ENCODE measurements around the gene PRDX4. TPM values are rescaled to one million over a fixed set of nuclear protein-coding genes. Genes with fewer than 3 reads are reported as not detected.

The PRDX4 gene
- total and polyA plus RNA-seq, 2 of the 8 experiments (the other 6 are each of a cell fraction or from before 2014, with no cell fraction given), result 130 TPM

- H3K56ac ChIP-seq (replicated peaks; ENCODE audit: insufficient read length, low read depth, low read length), result no peak overlapping the region
- no peak overlapping the region for H3K23ac ChIP-seq (ENCODE audit: insufficient read length)
- no peaks in the 10 kb centered on the region for H3K4me1 ChIP-seq (replicated peaks in 1 of 4; ENCODE audit: control insufficient read depth in 3 of 4, insufficient read depth in 4 of 4, low read length in 3 of 4)
- ChIA-PET CTCF (ENCODE audit: partially characterized antibody) (no interaction called here), POLR2A (ENCODE audit: partially characterized antibody) (no interaction called here)
- no peak overlapping the region for H2AK5ac ChIP-seq (ENCODE audit: low read depth, low read length)
- TF ChIP-seq SIRT6 (IDR thresholded peaks at IDR 0.05; ENCODE audit: low read length) (no peak), MAFK (IDR thresholded peaks at IDR 0.05; ENCODE audit: low read depth, low read length) (no peak), ZNF274 (IDR thresholded peaks at IDR 0.05; ENCODE audit: borderline replicate concordance, extremely low read depth, low read length) (no peak), GTF2F1 (IDR thresholded peaks at IDR 0.05; ENCODE audit: borderline replicate concordance, low read depth, low read length) (no peak), KDM1A (IDR thresholded peaks at IDR 0.05; ENCODE audit: borderline replicate concordance, low read length) (no peak), SUZ12 (IDR thresholded peaks at IDR 0.05; ENCODE audit: low read length) (no peak), KDM5A (IDR thresholded peaks at IDR 0.05; ENCODE audit: low read length) (no peak), NANOG (IDR thresholded peaks at IDR 0.05; ENCODE audit: insufficient read depth, low read depth, low read length, poor library complexity, severe bottlenecking) (no peak), CBX8 (IDR thresholded peaks at IDR 0.05; ENCODE audit: borderline replicate concordance, low read depth, low read length) (no peak)
- H3K36me3 ChIP-seq (ENCODE audit: control insufficient read depth in 2 of 4, insufficient read depth in 4 of 4, low read length in 3 of 4), result no peaks in the 10 kb centered on the region
- H3K27ac ChIP-seq (ENCODE audit: low read depth, low read length), result no peak overlapping the region
- no peak overlapping the region for H2BK120ac ChIP-seq (replicated peaks; ENCODE audit: low read depth, low read length)
- no peaks in the 10 kb centered on the region for H3K9me3 ChIP-seq (ENCODE audit: insufficient read depth in 2 of 2, low read depth in 1 of 2, low read length in 1 of 2)
- no peak overlapping the region for H2BK20ac ChIP-seq (ENCODE audit: low read length)
- DNase-seq (ENCODE audit: low read depth in 1 of 2, low spot score in 2 of 2) (no peak), FAIRE-seq (no peak)
- WGBS, 2 experiments (ENCODE audit: extremely low coverage in 1 of 2, insufficient coverage in 1 of 2, insufficient read length in 1 of 2, insufficient replicate concordance in 2 of 2, low coverage in 1 of 2, low lambda C conversion rate in 2 of 2, missing lambda C conversion rate in 1 of 2), result 93% methylated on average over 3 of the region's 9 CpGs; no CpG with 5 or more reads in 1 of the 2 experiments
- H3K79me1 ChIP-seq (ENCODE audit: low read depth, low read length), result no peaks in the 10 kb centered on the region
- H3K27me3 ChIP-seq (replicated peaks in 1 of 4; ENCODE audit: control insufficient read depth in 3 of 4, extremely low read depth in 1 of 4, insufficient read depth in 3 of 4, low read length in 3 of 4), result no peaks in the 10 kb centered on the region
- no peak overlapping the region for H3K4me2 ChIP-seq (ENCODE audit: insufficient read depth in 1 of 2, low read depth in 2 of 2, low read length in 2 of 2)
- no peak overlapping the region for H4K8ac ChIP-seq (ENCODE audit: extremely low read depth, insufficient read depth, low read length)
- no peak overlapping the region for H3K4ac ChIP-seq (replicated peaks; ENCODE audit: insufficient read length, low read depth, low read length)
- H3K79me2 ChIP-seq (ENCODE audit: control insufficient read depth in 1 of 2, insufficient read depth in 2 of 2, low read length in 2 of 2), result no peaks in the 10 kb centered on the region
- H3K14ac ChIP-seq (ENCODE audit: insufficient read length), result no peak overlapping the region
- no peak overlapping the region for H4K91ac ChIP-seq (replicated peaks; ENCODE audit: insufficient read length, low read length)
- H2BK15ac ChIP-seq (ENCODE audit: low read length), result no peak overlapping the region
- H2AFZ ChIP-seq (ENCODE audit: low read length), result no peak overlapping the region
- H2BK5ac ChIP-seq (ENCODE audit: low read depth, low read length), result no peak overlapping the region
- no peak overlapping the region for H3K4me3 ChIP-seq (ENCODE audit: extremely low read depth in 1 of 4, insufficient read depth in 2 of 4, low read depth in 3 of 4, low read length in 4 of 4)
- H3K23me2 ChIP-seq (ENCODE audit: low read depth, low read length), result no peaks in the 10 kb centered on the region
- no peaks in the 10 kb centered on the region for H4K20me1 ChIP-seq (replicated peaks in 1 of 2; ENCODE audit: control insufficient read depth in 1 of 2, insufficient read depth in 2 of 2, low read length in 2 of 2)
- no peak overlapping the region for H3K18ac ChIP-seq (ENCODE audit: extremely low read depth, low read length)
- no peak overlapping the region for H4K5ac ChIP-seq (ENCODE audit: insufficient read length, low read depth, low read length)
- no peak overlapping the region for H2BK12ac ChIP-seq (ENCODE audit: low read depth, low read length)
- no peak overlapping the region for H3K9ac ChIP-seq (replicated peaks in 1 of 4; ENCODE audit: extremely low read depth in 1 of 4, low read depth in 3 of 4, low read length in 3 of 4)
These were observed 22.5 kb upstream of the PRDX4 start for GRCh38 chrX:23644744-23645143.

Data from H1 (cell line).